HepG2 (cell line): Measurements from ENCODE around the gene PRKD2. TPM values are rescaled to one million over a fixed set of nuclear protein-coding genes. Genes with fewer than 3 reads are reported as not detected.

Experiments used
- AGO1 ChIP-seq: fragments of 200-400 bp; formaldehyde crosslinking; IDR thresholded peaks from 2 replicates; pipeline ENCODE4 v1.6.1; 2017; ENCODE audit warnings: mild to moderate bottlenecking, low read depth, low read length, moderate library complexity; ENCODE audit not compliant: poor library complexity, severe bottlenecking
- ARID2 ChIP-seq: sonication (generic); formaldehyde crosslinking; IDR thresholded peaks from 2 replicates; pipeline ENCODE4 v1.8.1; 2022; ENCODE audit warnings: mild to moderate bottlenecking, missing genetic modification reagents, borderline replicate concordance
- ATF7 ChIP-seq, 2 experiments: fragments of 450-650 bp in 1 of 2; sonication (generic) in 1 of 2; formaldehyde crosslinking in 1 of 2; IDR thresholded peaks; 2 replicates each; pipeline versions ENCODE4 v1.4.0 to v1.6.1; 2016 to 2020; ENCODE audit warnings: antibody characterized with exemption in 1 of 2, mild to moderate bottlenecking in 1 of 2, missing genetic modification reagents in 1 of 2
- DR1 ChIP-seq: sonication (generic); formaldehyde crosslinking; IDR thresholded peaks from 2 replicates; pipeline ENCODE4 v1.8.0; 2021; ENCODE audit warnings: mild to moderate bottlenecking, missing genetic modification reagents, inconsistent platforms
- DRAP1 ChIP-seq: IDR thresholded peaks from 2 replicates; pipeline ENCODE4 v1.6.1; 2016; ENCODE audit warnings: missing genetic modification reagents, missing compliant biosample characterization
- ELF3 ChIP-seq: IDR thresholded peaks from 2 replicates; pipeline ENCODE4 v1.6.1; 2016; ENCODE audit warnings: missing genetic modification reagents, missing compliant biosample characterization
- GPBP1L1 ChIP-seq: sonication (generic); formaldehyde crosslinking; IDR thresholded peaks from 2 replicates; pipeline ENCODE4 v1.5.0; 2020; ENCODE audit warnings: mild to moderate bottlenecking, missing genetic modification reagents
- KLF16 ChIP-seq, 2 experiments: sonication (generic) in 1 of 2; formaldehyde crosslinking in 1 of 2; IDR thresholded peaks; 2 replicates each; pipeline versions ENCODE4 v1.6.1 to v1.8.0; 2016 to 2023; ENCODE audit warnings: missing genetic modification reagents in 2 of 2, missing compliant biosample characterization in 1 of 2
- MAZ ChIP-seq, 2 experiments: sonication (generic) in 1 of 2; formaldehyde crosslinking in 1 of 2; IDR thresholded peaks; 2 replicates each; pipeline versions ENCODE4 v1.5.0 to v1.6.1; 2012 to 2020; ENCODE audit warnings: low read depth in 2 of 2, mild to moderate bottlenecking in 2 of 2, borderline replicate concordance in 1 of 2, improper control_type of control experiment in 1 of 2, low read length in 1 of 2, missing genetic modification reagents in 1 of 2, moderate library complexity in 1 of 2
- NFKB2 ChIP-seq: sonication (generic); formaldehyde crosslinking; IDR thresholded peaks from 2 replicates; pipeline ENCODE4 v1.4.0; 2020; ENCODE audit warnings: missing genetic modification reagents, borderline replicate concordance
- NFKBIZ ChIP-seq: IDR thresholded peaks from 2 replicates; pipeline ENCODE4 v1.6.1; 2018; ENCODE audit warnings: missing genetic modification reagents, missing compliant biosample characterization
- PRMT3 ChIP-seq: sonication (generic); formaldehyde crosslinking; IDR thresholded peaks from 2 replicates; pipeline ENCODE4 v1.8.1; 2022; ENCODE audit warnings: low read depth, mild to moderate bottlenecking, moderate library complexity, missing genetic modification reagents, borderline replicate concordance
- PTBP1 ChIP-seq: fragments of 200-400 bp; formaldehyde crosslinking; IDR thresholded peaks from 2 replicates; pipeline ENCODE4 v1.6.1; 2018; ENCODE audit warnings: low read length, low read depth; ENCODE audit not compliant: poor library complexity, severe bottlenecking
- SAP130 ChIP-seq: IDR thresholded peaks from 2 replicates; pipeline ENCODE4 v1.6.1; 2016; ENCODE audit warnings: low read depth
- TFDP2 ChIP-seq: sonication (generic); formaldehyde crosslinking; IDR thresholded peaks from 2 replicates; pipeline ENCODE4 v1.4.0; 2020; ENCODE audit warnings: missing genetic modification reagents
- ZBTB2 ChIP-seq: sonication (generic); formaldehyde crosslinking; IDR thresholded peaks from 2 replicates; pipeline ENCODE4 v1.8.0; 2022; ENCODE audit warnings: low read depth, missing genetic modification reagents
- ZNF33B ChIP-seq: sonication (generic); formaldehyde crosslinking; IDR thresholded peaks from 2 replicates; pipeline ENCODE4 v1.5.1; 2020; ENCODE audit warnings: mild to moderate bottlenecking, missing genetic modification reagents
- ZNF441 ChIP-seq: sonication (generic); formaldehyde crosslinking; IDR thresholded peaks from 2 replicates; pipeline ENCODE4 v1.7.0; 2021; ENCODE audit warnings: missing genetic modification reagents, borderline replicate concordance
- ZSCAN21 ChIP-seq: sonication (generic); formaldehyde crosslinking; IDR thresholded peaks from 2 replicates; pipeline ENCODE4 v1.8.0; 2022; ENCODE audit warnings: mild to moderate bottlenecking, missing genetic modification reagents, moderate library complexity, borderline replicate concordance
- polyA plus RNA-seq, 8 experiments: library from polyadenylated mRNA; depleted of rRNA in 3 of 8; stranded (reverse) in 7 of 8; unstranded in 1 of 8; fragments of >200 nt; fragmentation: Illumina TruSeq in 4 of 8; extraction: Trizol in 4 of 8; gene quantifications; 2 replicates each; pipeline versions ENCODE4 v1.2.1 to v1.2.3, GENCODE V29; 2011 to 2016; ENCODE audit warnings: low read depth in 4 of 8, missing spikeins in 1 of 8, mixed read lengths in 1 of 8; ENCODE audit not compliant: insufficient read depth in 1 of 8
- total RNA-seq, 5 experiments: library from RNA; depleted of rRNA; stranded (reverse); fragments of >200 nt; fragmentation: Illumina TruSeq; extraction: Trizol; gene quantifications; 2 replicates each; pipeline ENCODE4 v1.2.3, GENCODE V29; 2016; ENCODE audit warnings: low read depth in 1 of 5

PRKD2 gene
- total and polyA plus RNA-seq, 2 of the 13 experiments (the other 11 are each of a cell fraction or from before 2014, with no cell fraction given): 6.7 to 7.3 TPM

- peak; percentile 49; the same call in 1 of the 2 replicates for TF ChIP-seq NFKB2
- TF ChIP-seq PTBP1: no peak
- TF ChIP-seq PRMT3 (CRISPR knock-in tag): no peak
- TF ChIP-seq DRAP1 (CRISPR knock-in tag): no peak
- TF ChIP-seq ATF7 (IDR thresholded peaks at IDR 0.05): no peak
- no peak for TF ChIP-seq ATF7 (CRISPR knock-in tag; IDR thresholded peaks at IDR 0.05)
- no peak for TF ChIP-seq NFKBIZ (CRISPR knock-in tag)
- TF ChIP-seq GPBP1L1 (CRISPR knock-in tag): no peak
- TF ChIP-seq AGO1: no peak
- no peak for TF ChIP-seq SAP130
- TF ChIP-seq ZSCAN21 (CRISPR knock-in tag): no peak
- TF ChIP-seq MAZ (IDR thresholded peaks at IDR 0.05; ENCODE audit: borderline replicate concordance, low read depth, low read length): peak; percentile 42; the same call in 1 of the 2 replicates
- no peak for TF ChIP-seq MAZ (CRISPR knock-in tag; IDR thresholded peaks at IDR 0.05; ENCODE audit: low read depth)
- no peak for TF ChIP-seq ZNF33B
- TF ChIP-seq ELF3: no peak
- TF ChIP-seq ZNF441 (CRISPR knock-in tag): no peak
- no peak for TF ChIP-seq TFDP2 (CRISPR knock-in tag)
- TF ChIP-seq KLF16 (CRISPR knock-in tag; IDR thresholded peaks at IDR 0.05): no peak
- TF ChIP-seq ARID2: no peak
- no peak for TF ChIP-seq ZBTB2
- no peak for TF ChIP-seq DR1 (CRISPR knock-in tag)
Measured at GRCh38 chr19:46721269-46722003, 4.5 kb upstream of the PRKD2 start (continued).
